GM10847 (cell line): ENCODE results near the gene SZRD1.

ENCODE experiments used
- POLR2A ChIP-seq: IDR thresholded peaks from 2 replicates; pipeline ENCODE4 v1.6.1; 2011; ENCODE audit not compliant: insufficient read length; ENCODE audit errors: extremely low read depth

The SZRD1 gene

GRCh38 chr1:16440470-16441281 is 73.6 kb downstream of the SZRD1 start, which contains the start of gene NECAP2:
TSS of gene NECAP2 (plus strand) at chr1:16440724. CDS start at chr1:16440762, 38 bp downstream.
- peak; percentile 95 for TF ChIP-seq POLR2A

GRCh38 chr1:16441282-16441665 is 74.2 kb downstream of the SZRD1 start:
- no peak for TF ChIP-seq POLR2A

GRCh38 chr1:16442265-16442664 is 75.2 kb downstream of the SZRD1 start:
- no peak for TF ChIP-seq POLR2A

- no peak for TF ChIP-seq POLR2A
Observed at GRCh38 chr1:16442941-16443340, 75.9 kb downstream of the SZRD1 start.

- no peak for TF ChIP-seq POLR2A
Observed at GRCh38 chr1:16443975-16444770, 77.1 kb downstream of the SZRD1 start.

GRCh38 chr1:16445052-16445451 is 78.0 kb downstream of the SZRD1 start:
- no peak for TF ChIP-seq POLR2A

- TF ChIP-seq POLR2A, result no peak
Observed at GRCh38 chr1:16446116-16446515, 79.1 kb downstream of the SZRD1 start.

GRCh38 chr1:16447641-16448040 is 80.6 kb downstream of the SZRD1 start:
- no peak for TF ChIP-seq POLR2A
